M059J (cell line): ENCODE data around the gene SEPTIN1. TPM values are rescaled to one million over a fixed set of nuclear protein-coding genes. Genes with fewer than 3 reads are reported as not detected.
"Not testable (repeated sequence)": the region's sequence is repeated elsewhere in the genome, so short reads cannot be mapped to it uniquely, and the experiment has no call there.

Experiments used
- DNase-seq: peaks from one replicate; pipeline ENCODE4 v3.0.0-alpha.2; 2012; ENCODE audit warnings: low read depth
- total RNA-seq: library from RNA; depleted of rRNA; stranded (reverse); fragments of >200 nt; shearing (Covaris generic); gene quantifications from 2 replicates; pipeline ENCODE4 v1.2.3, GENCODE V29; 2014; rRNA removed

Gene SEPTIN1
- total RNA-seq, 1 experiment from 2014 or later = 0.17 TPM

DNA sequence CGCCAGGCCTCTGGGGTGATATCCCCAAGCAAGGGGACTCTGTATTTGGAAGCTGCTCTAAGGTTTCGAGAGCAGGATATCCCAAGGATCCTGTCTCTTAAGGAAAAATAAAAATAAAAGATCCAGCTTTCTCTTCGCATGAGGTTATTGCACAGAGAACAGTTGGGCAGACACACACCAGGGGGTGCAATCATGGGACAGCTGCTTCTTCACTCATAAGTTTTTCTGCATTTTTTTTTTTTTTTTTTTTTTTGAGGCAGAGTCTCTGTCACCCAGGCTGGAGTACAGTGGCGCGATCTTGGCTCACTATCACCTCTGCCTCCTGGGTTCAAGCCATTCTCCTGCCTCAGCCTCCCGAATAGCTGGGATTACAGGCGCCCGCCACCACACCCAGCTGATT lies 40.4 kb downstream of the SEPTIN1 start:
- not testable (repeated sequence) for DNase-seq

DNA sequence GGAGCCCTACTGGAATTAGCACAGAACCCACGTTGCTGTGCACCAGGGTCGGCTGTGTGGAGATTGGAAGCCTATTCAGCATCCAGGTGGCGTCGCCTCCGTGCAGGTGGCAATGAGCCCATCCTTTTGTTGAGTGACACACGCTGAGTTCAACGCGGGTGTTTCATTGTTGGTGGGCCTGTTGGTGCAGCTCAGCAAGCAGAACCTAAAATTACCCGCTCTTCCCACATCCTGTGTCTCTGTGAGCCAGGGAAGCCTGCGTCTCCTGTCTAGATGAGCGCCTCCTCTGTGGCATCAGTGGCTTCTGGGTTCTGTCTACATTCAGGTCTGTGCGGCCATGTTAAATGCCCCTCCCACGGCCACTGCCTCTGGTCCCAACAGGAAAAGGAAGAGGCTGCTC lies 41.7 kb downstream of the SEPTIN1 start:
- no peak for DNase-seq

GRCh38 chr16:30338715-30339114 lies 43.6 kb downstream of the SEPTIN1 start:
- DNase-seq = not testable (repeated sequence)

- not testable (repeated sequence) for DNase-seq
Observed at GRCh38 chr16:30337964-30338357, 44.4 kb downstream of the SEPTIN1 start.

- peak; percentile 77 for DNase-seq
Observed at GRCh38 chr16:30335598-30336474, 46.5 kb downstream of the SEPTIN1 start.

GRCh38 chr16:30335028-30335597 lies 47.2 kb downstream of the SEPTIN1 start:
- peak; percentile 79 for DNase-seq

DNA sequence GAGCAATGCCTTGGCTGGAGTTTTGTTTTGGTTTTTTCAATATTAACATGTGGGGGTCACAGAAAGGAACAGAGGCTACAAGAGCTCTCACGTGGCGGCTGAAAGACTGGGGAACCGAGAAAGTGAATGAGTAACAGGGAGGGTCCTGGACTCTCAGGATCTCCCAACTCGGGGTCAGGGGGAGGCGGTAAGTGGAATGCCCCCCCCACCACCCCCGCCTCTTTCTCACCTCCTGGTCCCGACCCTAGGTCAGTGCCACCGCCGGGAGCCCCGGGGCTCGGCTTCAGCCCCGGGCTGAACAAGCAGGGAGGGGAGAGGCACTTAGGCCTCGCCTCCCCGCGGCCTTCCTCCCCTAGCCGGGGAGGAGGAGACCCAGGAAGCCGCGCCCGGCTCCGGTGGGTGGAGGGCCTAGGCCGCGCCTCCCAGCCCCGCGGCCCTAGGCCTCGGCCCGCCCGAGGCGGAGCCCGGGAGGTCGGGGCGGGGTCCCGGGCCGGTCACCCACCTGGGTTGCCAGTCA lies 47.8 kb downstream of the SEPTIN1 start:
- DNase-seq = peak; percentile 84

Other genes starting within 250 kb of the SEPTIN1 start
- 7.6 and 8.0 TPM in 2 replicates for gene CORO1A, start 199.0 kb downstream of the SEPTIN1 start, total RNA-seq
- gene BOLA2B, start 188.9 kb downstream of the SEPTIN1 start, total RNA-seq = 397 and 526 TPM in 2 replicates
- gene SLX1A, start 188.7 kb downstream of the SEPTIN1 start, total RNA-seq = 46.2 and 48.2 TPM in 2 replicates
- 1.5 and 2.6 TPM in 2 replicates for gene SULT1A3, start 183.3 kb downstream of the SEPTIN1 start, total RNA-seq
- gene NPIPB13, start 134.1 kb downstream of the SEPTIN1 start, total RNA-seq = 0.42 and 0.71 TPM in 2 replicates
- 34.8 and 64.7 TPM in 2 replicates for gene CD2BP2, start 27.3 kb downstream of the SEPTIN1 start, total RNA-seq
- gene TBC1D10B, start 12.1 kb downstream of the SEPTIN1 start, total RNA-seq = 25.6 and 45.1 TPM in 2 replicates
- gene MYL11, start 7.8 kb downstream of the SEPTIN1 start, total RNA-seq = not detected in 2 replicates
- 5.9 and 10.6 TPM in 2 replicates for gene ZNF48, start 12.9 kb upstream of the SEPTIN1 start, total RNA-seq
- gene ZNF771, start 25.0 kb upstream of the SEPTIN1 start, total RNA-seq = 7.1 and 21.8 TPM in 2 replicates
- 32.2 and 42.9 TPM in 2 replicates for gene DCTPP1, start 47.5 kb upstream of the SEPTIN1 start, total RNA-seq
- 5.9 and 11.3 TPM in 2 replicates for gene SEPHS2, start 63.3 kb upstream of the SEPTIN1 start, total RNA-seq
- not detected in 2 replicates for gene ITGAL, start 90.2 kb upstream of the SEPTIN1 start, total RNA-seq
- gene ZNF768, start 144.0 kb upstream of the SEPTIN1 start, total RNA-seq = 30.8 and 49.9 TPM in 2 replicates
- gene ZNF747, start 152.3 kb upstream of the SEPTIN1 start, total RNA-seq = 3.1 and 7.5 TPM in 2 replicates
- 3.8 and 9.4 TPM in 2 replicates for gene ZNF764, start 175.8 kb upstream of the SEPTIN1 start, total RNA-seq
- gene ZNF688, start 189.2 kb upstream of the SEPTIN1 start, total RNA-seq = 7.6 and 10.5 TPM in 2 replicates
- 4.0 and 6.3 TPM in 2 replicates for gene ZNF785, start 203.1 kb upstream of the SEPTIN1 start, total RNA-seq
- 9.9 and 12.7 TPM in 2 replicates for gene ZNF689, start 227.8 kb upstream of the SEPTIN1 start, total RNA-seq